ENCODE results near the gene COL7A1. TPM values are rescaled to one million over a fixed set of nuclear protein-coding genes. Genes with fewer than 3 reads are reported as not detected.

The COL7A1 gene
- polyA plus RNA-seq, 1 of the 3 experiments (the other 2 are of a cell fraction), result 10.8 TPM

DNA sequence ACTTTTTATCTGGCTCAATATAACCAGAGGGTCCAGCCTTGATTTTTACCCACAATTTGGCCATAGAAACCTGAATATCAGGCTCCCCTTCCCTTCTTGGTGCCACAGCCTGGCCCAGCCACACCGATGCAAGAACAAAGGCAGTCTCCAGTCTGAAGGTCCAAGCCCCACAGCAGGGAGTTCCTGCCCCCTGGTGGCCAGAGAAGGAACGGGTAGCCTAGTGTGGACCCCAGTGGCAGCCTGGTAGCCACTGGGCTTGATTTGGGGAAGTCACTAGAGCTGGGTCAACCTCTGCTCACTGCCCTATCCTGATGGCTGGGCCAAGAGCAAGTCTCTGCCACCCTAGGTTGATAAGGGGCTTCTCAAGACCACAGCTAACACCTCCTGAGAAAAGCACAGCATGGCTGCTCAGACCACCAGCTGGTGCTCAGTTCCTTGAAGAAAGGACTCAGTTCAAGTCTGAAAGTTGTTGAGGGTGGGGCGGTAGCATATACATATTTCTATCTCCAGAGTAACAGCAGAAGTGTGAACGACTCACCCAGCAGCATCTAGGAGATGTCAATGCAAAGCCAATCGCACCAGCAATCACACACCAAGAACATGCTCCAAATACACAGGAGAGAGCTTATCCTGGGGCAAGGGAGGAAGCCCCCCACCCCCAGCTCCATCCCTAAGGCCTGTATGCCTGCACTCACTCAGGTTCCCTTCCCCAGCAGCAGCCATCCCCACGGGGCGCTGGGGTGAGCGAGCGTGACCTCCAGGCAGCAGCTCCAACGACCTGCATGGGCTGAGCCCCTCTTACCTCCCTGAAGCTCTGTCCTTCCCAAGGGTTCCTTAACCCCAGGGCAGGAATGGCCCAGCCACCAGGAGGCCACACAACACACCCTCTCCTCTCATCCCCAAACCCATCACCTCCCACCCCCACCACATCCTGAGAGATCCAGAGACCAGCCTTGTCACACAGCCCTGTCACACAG lies 46.1 kb downstream of the COL7A1 start:
- CTCF ChIA-PET, result interaction anchor here (0.5 to 12.6 kb wide), 33 partner anchors 9 to 965 kb away, joined by 3 to 136 read pairs (median 4); partner anchors contain the start of genes ATRIP, CCDC51, CELSR3 and SHISA5
- no peaks in the 10 kb centered on the region for H3F3A ChIP-seq (replicated peaks; ENCODE audit: insufficient read depth)
- H3K36me3 ChIP-seq (replicated peaks in 1 of 2; ENCODE audit: control insufficient read depth in 1 of 2, insufficient read depth in 2 of 2, low read length in 1 of 2), result peaks cover 7 to 9% of the 10 kb centered on the region in 2 experiments
- H2AFZ ChIP-seq (ENCODE audit: low read depth), result 0 out of 2 replicates have a peak overlapping the region, but pooled peaks have one; percentile 28
- peak; percentile 86 for DNase-seq
- H3K27ac ChIP-seq (ENCODE audit: low read depth in 2 of 2, low read length in 1 of 2), result no peak overlapping the region; a peak in 1 of 4 replicates
- POLR2A ChIA-PET, result interaction anchor here (0.6 to 0.9 kb wide), 5 partner anchors 8 to 247 kb away, joined by 3 to 6 read pairs (median 3); partner anchors contain the start of genes ATRIP and PFKFB4
- H3K79me2 ChIP-seq (ENCODE audit: insufficient read depth), result no peaks in the 10 kb centered on the region
- H3K9me3 ChIP-seq, result no peaks in the 10 kb centered on the region
- H3K4me1 ChIP-seq (ENCODE audit: control insufficient read depth in 1 of 2, insufficient read depth in 2 of 2, low read depth in 1 of 2, low read length in 1 of 2), result peaks cover 0 to 7% of the 10 kb centered on the region in 2 experiments; a peak in 1 of 4 replicates
- no peak overlapping the region; a peak in 1 of 4 replicates for H3K4me3 ChIP-seq (ENCODE audit: low read depth in 2 of 2, low read length in 1 of 2)
- no peak overlapping the region for H3K4me2 ChIP-seq
- no peaks in the 10 kb centered on the region for H3K27me3 ChIP-seq (ENCODE audit: insufficient read depth)
- 71% methylated on average over 7 of the region's 10 CpGs for WGBS (ENCODE audit: low lambda C conversion rate)
- TF ChIP-seq RFX5 (IDR thresholded peaks at IDR 0.05; ENCODE audit: low read length) (no peak), RAD21 (IDR thresholded peaks at IDR 0.05; ENCODE audit: low read length) (peak; percentile 93), SMC3 (IDR thresholded peaks at IDR 0.05; ENCODE audit: low read depth, low read length) (peak; percentile 94), CHD2 (IDR thresholded peaks at IDR 0.05; ENCODE audit: low read length, partially characterized antibody) (peak; percentile 39), EZH2phosphoT487 (IDR thresholded peaks at IDR 0.05; ENCODE audit: borderline replicate concordance, low read depth) (no peak)
- TF ChIP-seq, protein P1, sequence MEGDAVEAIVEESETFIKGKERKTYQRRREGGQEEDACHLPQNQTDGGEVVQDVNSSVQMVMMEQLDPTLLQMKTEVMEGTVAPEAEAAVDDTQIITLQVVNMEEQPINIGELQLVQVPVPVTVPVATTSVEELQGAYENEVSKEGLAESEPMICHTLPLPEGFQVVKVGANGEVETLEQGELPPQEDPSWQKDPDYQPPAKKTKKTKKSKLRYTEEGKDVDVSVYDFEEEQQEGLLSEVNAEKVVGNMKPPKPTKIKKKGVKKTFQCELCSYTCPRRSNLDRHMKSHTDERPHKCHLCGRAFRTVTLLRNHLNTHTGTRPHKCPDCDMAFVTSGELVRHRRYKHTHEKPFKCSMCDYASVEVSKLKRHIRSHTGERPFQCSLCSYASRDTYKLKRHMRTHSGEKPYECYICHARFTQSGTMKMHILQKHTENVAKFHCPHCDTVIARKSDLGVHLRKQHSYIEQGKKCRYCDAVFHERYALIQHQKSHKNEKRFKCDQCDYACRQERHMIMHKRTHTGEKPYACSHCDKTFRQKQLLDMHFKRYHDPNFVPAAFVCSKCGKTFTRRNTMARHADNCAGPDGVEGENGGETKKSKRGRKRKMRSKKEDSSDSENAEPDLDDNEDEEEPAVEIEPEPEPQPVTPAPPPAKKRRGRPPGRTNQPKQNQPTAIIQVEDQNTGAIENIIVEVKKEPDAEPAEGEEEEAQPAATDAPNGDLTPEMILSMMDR (IDR thresholded peaks at IDR 0.05), result peak; percentile 95
- H3K9me2 ChIP-seq, result no peaks in the 10 kb centered on the region
- H3K9ac ChIP-seq, result no peak overlapping the region
- no peaks in the 10 kb centered on the region for H4K20me1 ChIP-seq (ENCODE audit: insufficient read depth)

DNA sequence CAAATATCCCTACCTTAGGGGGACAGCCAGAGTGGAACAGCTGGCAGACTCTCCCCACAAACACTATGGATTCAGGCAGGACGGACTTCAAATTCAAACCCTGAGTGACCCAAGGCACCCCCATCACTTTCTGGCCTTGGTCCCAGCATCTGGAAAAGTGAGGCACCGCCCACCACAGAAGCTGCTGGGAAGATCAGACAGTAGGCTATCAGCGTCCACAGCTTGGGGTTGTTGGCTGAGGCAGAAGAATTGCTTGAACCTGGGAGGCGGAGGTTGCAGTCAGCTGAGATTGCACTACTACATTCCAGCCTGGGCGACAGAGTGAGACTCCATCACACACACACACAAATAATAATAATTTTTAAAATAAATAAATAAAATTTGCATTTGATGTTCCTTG lies 47.0 kb downstream of the COL7A1 start:
- Histone ChIP-seq H3K4me3 (ENCODE audit: low read depth in 2 of 2, low read length in 1 of 2) (no peak overlapping the region), H3K9ac (no peak overlapping the region), H3K79me2 (ENCODE audit: insufficient read depth) (no peaks in the 10 kb centered on the region), H2AFZ (ENCODE audit: low read depth) (0 out of 2 replicates have a peak overlapping the region, but pooled peaks have one; percentile 28), H3K4me1 (ENCODE audit: control insufficient read depth in 1 of 2, insufficient read depth in 2 of 2, low read depth in 1 of 2, low read length in 1 of 2) (peaks cover 0 to 13% of the 10 kb centered on the region in 2 experiments; a peak in 1 of 4 replicates), H3K9me2 (no peaks in the 10 kb centered on the region), H3K4me2 (no peak overlapping the region), H3K9me3 (no peaks in the 10 kb centered on the region), H3K27ac (ENCODE audit: low read depth in 2 of 2, low read length in 1 of 2) (no peak overlapping the region; a peak in 1 of 4 replicates), H3K36me3 (replicated peaks in 1 of 2; ENCODE audit: control insufficient read depth in 1 of 2, insufficient read depth in 2 of 2, low read length in 1 of 2) (peaks cover 7 to 9% of the 10 kb centered on the region in 2 experiments), H3K27me3 (ENCODE audit: insufficient read depth) (no peaks in the 10 kb centered on the region), H3F3A (replicated peaks; ENCODE audit: insufficient read depth) (no peaks in the 10 kb centered on the region), H4K20me1 (ENCODE audit: insufficient read depth) (no peaks in the 10 kb centered on the region)
- TF ChIP-seq FOXJ3 (CRISPR knock-in tag; IDR thresholded peaks at IDR 0.05), result no peak
- TF ChIP-seq, protein P2, sequence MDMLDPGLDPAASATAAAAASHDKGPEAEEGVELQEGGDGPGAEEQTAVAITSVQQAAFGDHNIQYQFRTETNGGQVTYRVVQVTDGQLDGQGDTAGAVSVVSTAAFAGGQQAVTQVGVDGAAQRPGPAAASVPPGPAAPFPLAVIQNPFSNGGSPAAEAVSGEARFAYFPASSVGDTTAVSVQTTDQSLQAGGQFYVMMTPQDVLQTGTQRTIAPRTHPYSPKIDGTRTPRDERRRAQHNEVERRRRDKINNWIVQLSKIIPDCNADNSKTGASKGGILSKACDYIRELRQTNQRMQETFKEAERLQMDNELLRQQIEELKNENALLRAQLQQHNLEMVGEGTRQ (IDR thresholded peaks at IDR 0.05; ENCODE audit: borderline replicate concordance, low read depth, low read length), result no peak
- no peak for TF ChIP-seq SIN3A (IDR thresholded peaks at IDR 0.05; ENCODE audit: borderline replicate concordance, low read depth, low read length)
- no peak for TF ChIP-seq NFIC (IDR thresholded peaks at IDR 0.05; ENCODE audit: borderline replicate concordance)
- no peak for TF ChIP-seq YY1 (IDR thresholded peaks at IDR 0.05; ENCODE audit: low read depth)
- no peak for DNase-seq
- CTCF ChIA-PET, result interaction anchor here (0.7 to 12.6 kb wide), 12 partner anchors 9 to 276 kb away, joined by 3 to 136 read pairs (median 8); partner anchors contain the start of genes ATRIP, CCDC51, SHISA5 and TMA7
- WGBS (ENCODE audit: low lambda C conversion rate), result 68% methylated on average over 3 of the region's 5 CpGs
- POLR2A ChIA-PET, result interaction anchor here (0.9 kb wide), 1 partner anchor 9 kb away, joined by 3 read pairs; the partner anchor contains the start of gene PFKFB4

All from SK-N-SH (cell line).